ENCODE data around the gene GPC3.

GPC3 gene

GRCh38 chrX:133953785-133954355 is 31.5 kb downstream of the GPC3 start:
- H3K4me3 ChIP-seq (ENCODE audit: insufficient read length, low read depth): no peak overlapping the region
- no peak overlapping the region for H3K9ac ChIP-seq (ENCODE audit: insufficient read length, low read depth)
- TF ChIP-seq YY1 (IDR thresholded peaks at IDR 0.05; ENCODE audit: insufficient read depth, insufficient read length) (no peak), ZNF274 (IDR thresholded peaks at IDR 0.05; ENCODE audit: low read depth, low read length) (no peak), SUZ12 (IDR thresholded peaks at IDR 0.05; ENCODE audit: extremely low read depth, insufficient read depth, insufficient read length) (no peak)
- H3K36me3 ChIP-seq (ENCODE audit: insufficient read depth, insufficient read length, low read length): no peaks in the 10 kb centered on the region
- DNase-seq (ENCODE audit: low read depth, low spot score): no peak
- no peaks in the 10 kb centered on the region for H3K4me1 ChIP-seq (ENCODE audit: insufficient read depth, insufficient read length)
- H3K9me3 ChIP-seq (ENCODE audit: insufficient read depth, low read length): no peaks in the 10 kb centered on the region
- no peaks in the 10 kb centered on the region for H3K27me3 ChIP-seq (ENCODE audit: insufficient read depth, insufficient read length)

GRCh38 chrX:133953078-133953477 is 32.3 kb downstream of the GPC3 start:
- no peaks in the 10 kb centered on the region for H3K36me3 ChIP-seq (ENCODE audit: insufficient read depth, insufficient read length, low read length)
- H3K9ac ChIP-seq (ENCODE audit: insufficient read length, low read depth): no peak overlapping the region
- DNase-seq (ENCODE audit: low read depth, low spot score): no peak
- no peaks in the 10 kb centered on the region for H3K9me3 ChIP-seq (ENCODE audit: insufficient read depth, low read length)
- TF ChIP-seq YY1 (IDR thresholded peaks at IDR 0.05; ENCODE audit: insufficient read depth, insufficient read length): no peak
- no peak for TF ChIP-seq ZNF274 (IDR thresholded peaks at IDR 0.05; ENCODE audit: low read depth, low read length)
- no peaks in the 10 kb centered on the region for H3K27me3 ChIP-seq (ENCODE audit: insufficient read depth, insufficient read length)
- H3K4me1 ChIP-seq (ENCODE audit: insufficient read depth, insufficient read length): no peaks in the 10 kb centered on the region
- H3K4me3 ChIP-seq (ENCODE audit: insufficient read length, low read depth): no peak overlapping the region

- no peaks in the 10 kb centered on the region for H3K27me3 ChIP-seq (ENCODE audit: insufficient read depth, insufficient read length)
- H3K4me1 ChIP-seq (ENCODE audit: insufficient read depth, insufficient read length): no peaks in the 10 kb centered on the region
- no peaks in the 10 kb centered on the region for H3K9me3 ChIP-seq (ENCODE audit: insufficient read depth, low read length)
- no peaks in the 10 kb centered on the region for H3K36me3 ChIP-seq (ENCODE audit: insufficient read depth, insufficient read length, low read length)
- H3K4me3 ChIP-seq (ENCODE audit: insufficient read length, low read depth): no peak overlapping the region
- no peak for DNase-seq (ENCODE audit: low read depth, low spot score)
- H3K9ac ChIP-seq (ENCODE audit: insufficient read length, low read depth): no peak overlapping the region
- TF ChIP-seq ZNF274 (IDR thresholded peaks at IDR 0.05; ENCODE audit: low read depth, low read length) (no peak), SUZ12 (IDR thresholded peaks at IDR 0.05; ENCODE audit: extremely low read depth, insufficient read depth, insufficient read length) (no peak), YY1 (IDR thresholded peaks at IDR 0.05; ENCODE audit: insufficient read depth, insufficient read length) (no peak)
These were observed 34.3 kb downstream of the GPC3 start for GRCh38 chrX:133951098-133951497.

- Histone ChIP-seq H3K36me3 (ENCODE audit: insufficient read depth, insufficient read length, low read length) (no peaks in the 10 kb centered on the region), H3K4me3 (ENCODE audit: insufficient read length, low read depth) (no peak overlapping the region), H3K4me1 (ENCODE audit: insufficient read depth, insufficient read length) (no peaks in the 10 kb centered on the region), H3K9me3 (ENCODE audit: insufficient read depth, low read length) (no peaks in the 10 kb centered on the region), H3K27me3 (ENCODE audit: insufficient read depth, insufficient read length) (no peaks in the 10 kb centered on the region), H3K9ac (ENCODE audit: insufficient read length, low read depth) (no peak overlapping the region)
- TF ChIP-seq YY1 (IDR thresholded peaks at IDR 0.05; ENCODE audit: insufficient read depth, insufficient read length) (no peak), ZNF274 (IDR thresholded peaks at IDR 0.05; ENCODE audit: low read depth, low read length) (no peak), SUZ12 (IDR thresholded peaks at IDR 0.05; ENCODE audit: extremely low read depth, insufficient read depth, insufficient read length) (no peak)
- DNase-seq (ENCODE audit: low read depth, low spot score): no peak
These were observed 35.2 kb downstream of the GPC3 start for GRCh38 chrX:133950214-133950613.

GRCh38 chrX:133948895-133949294 is 36.5 kb downstream of the GPC3 start:
- Histone ChIP-seq H3K36me3 (ENCODE audit: insufficient read depth, insufficient read length, low read length) (no peaks in the 10 kb centered on the region), H3K9ac (ENCODE audit: insufficient read length, low read depth) (no peak overlapping the region)
- TF ChIP-seq YY1 (IDR thresholded peaks at IDR 0.05; ENCODE audit: insufficient read depth, insufficient read length) (no peak), SUZ12 (IDR thresholded peaks at IDR 0.05; ENCODE audit: extremely low read depth, insufficient read depth, insufficient read length) (no peak), ZNF274 (IDR thresholded peaks at IDR 0.05; ENCODE audit: low read depth, low read length) (no peak)

DNA sequence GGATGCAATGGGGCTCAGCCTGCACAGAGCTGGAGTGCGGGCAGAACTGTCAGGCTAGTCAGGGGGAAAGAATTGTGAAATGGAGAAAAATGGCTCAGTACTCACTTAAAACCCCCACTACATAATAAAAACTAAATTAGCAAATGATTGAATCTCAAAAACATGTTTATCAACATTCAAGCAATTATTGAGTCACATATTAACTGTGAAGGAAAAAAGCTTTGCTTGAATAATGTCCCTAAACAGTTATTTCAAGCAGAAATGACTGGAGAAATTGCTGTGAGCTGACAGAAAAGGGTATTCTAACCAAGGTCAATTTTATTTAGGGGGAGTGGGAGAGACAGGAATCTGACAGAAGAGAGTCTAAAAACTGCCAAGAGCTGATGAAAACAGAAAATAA is 37.4 kb downstream of the GPC3 start:
- no peaks in the 10 kb centered on the region for H3K27me3 ChIP-seq (ENCODE audit: insufficient read depth, insufficient read length)
- no peak for DNase-seq (ENCODE audit: low read depth, low spot score)
- no peak overlapping the region for H3K9ac ChIP-seq (ENCODE audit: insufficient read length, low read depth)
- H3K4me1 ChIP-seq (ENCODE audit: insufficient read depth, insufficient read length): no peaks in the 10 kb centered on the region
- H3K4me3 ChIP-seq (ENCODE audit: insufficient read length, low read depth): no peak overlapping the region
- no peaks in the 10 kb centered on the region for H3K9me3 ChIP-seq (ENCODE audit: insufficient read depth, low read length)
- TF ChIP-seq ZNF274 (IDR thresholded peaks at IDR 0.05; ENCODE audit: low read depth, low read length) (no peak), SUZ12 (IDR thresholded peaks at IDR 0.05; ENCODE audit: extremely low read depth, insufficient read depth, insufficient read length) (no peak), YY1 (IDR thresholded peaks at IDR 0.05; ENCODE audit: insufficient read depth, insufficient read length) (no peak)
- H3K36me3 ChIP-seq (ENCODE audit: insufficient read depth, insufficient read length, low read length): no peaks in the 10 kb centered on the region

More at GRCh38 chrX:133948895-133949294, 36.5 kb downstream of the GPC3 start:
- H3K9me3 ChIP-seq (ENCODE audit: insufficient read depth, low read length): no peaks in the 10 kb centered on the region
- DNase-seq (ENCODE audit: low read depth, low spot score): no peak
- no peak overlapping the region for H3K4me3 ChIP-seq (ENCODE audit: insufficient read length, low read depth)
- H3K27me3 ChIP-seq (ENCODE audit: insufficient read depth, insufficient read length): no peaks in the 10 kb centered on the region
- no peaks in the 10 kb centered on the region for H3K4me1 ChIP-seq (ENCODE audit: insufficient read depth, insufficient read length)

DNA sequence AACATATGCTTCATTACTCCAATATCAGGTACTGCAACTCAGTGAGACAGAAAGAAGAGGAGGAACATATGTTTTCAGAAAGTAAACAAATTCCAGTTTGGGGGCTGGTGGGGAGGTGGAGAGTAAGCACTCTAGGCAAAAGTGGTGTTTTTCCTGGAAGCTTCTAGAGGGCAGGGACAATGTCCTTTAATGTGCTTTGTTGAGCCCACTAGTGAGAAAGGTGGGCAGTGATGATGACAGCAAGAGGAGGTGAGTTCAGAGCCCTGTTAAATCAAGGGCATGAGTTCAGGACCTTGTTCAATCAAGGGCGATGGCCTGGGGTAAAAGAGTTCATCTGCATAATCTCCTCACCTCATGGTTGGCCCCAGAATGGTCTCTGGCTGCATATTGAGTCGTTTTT is 38.4 kb downstream of the GPC3 start:
- no peaks in the 10 kb centered on the region for H3K36me3 ChIP-seq (ENCODE audit: insufficient read depth, insufficient read length, low read length)
- TF ChIP-seq SUZ12 (IDR thresholded peaks at IDR 0.05; ENCODE audit: extremely low read depth, insufficient read depth, insufficient read length) (no peak), ZNF274 (IDR thresholded peaks at IDR 0.05; ENCODE audit: low read depth, low read length) (no peak)
- H3K4me1 ChIP-seq (ENCODE audit: insufficient read depth, insufficient read length): no peaks in the 10 kb centered on the region
- no peak for DNase-seq (ENCODE audit: low read depth, low spot score)
- H3K4me3 ChIP-seq (ENCODE audit: insufficient read length, low read depth): no peak overlapping the region
- no peak overlapping the region for H3K9ac ChIP-seq (ENCODE audit: insufficient read length, low read depth)
- no peaks in the 10 kb centered on the region for H3K27me3 ChIP-seq (ENCODE audit: insufficient read depth, insufficient read length)
- no peaks in the 10 kb centered on the region for H3K9me3 ChIP-seq (ENCODE audit: insufficient read depth, low read length)
